ENCODE data around the gene PTGDR2.
A peak's percentile ranks its signal among the peaks of the same experiment; 100 is the strongest.

PTGDR2 gene

DNA sequence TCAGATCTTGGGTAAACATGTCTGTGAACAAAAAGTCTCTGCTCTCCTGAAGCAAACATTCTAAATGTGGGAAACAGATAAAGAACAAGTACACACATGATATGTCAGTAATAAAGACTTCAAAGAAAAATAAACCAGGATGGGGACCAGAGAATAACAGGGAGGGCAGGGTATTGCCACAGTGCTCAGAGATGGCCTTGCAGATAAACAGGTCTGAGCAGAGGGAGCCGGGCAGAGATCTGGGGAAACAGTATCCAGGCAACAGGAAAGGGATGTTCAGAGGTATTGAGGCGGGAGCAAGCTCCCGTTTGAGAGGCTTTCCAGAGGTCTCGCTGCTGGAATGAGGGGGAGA lies 10.9 kb downstream of the PTGDR2 start:
- TF ChIP-seq GATA3 (IDR thresholded peaks at IDR 0.05; ENCODE audit: low read depth, low read length) (no peak; the same call in 1 of the 2 replicates), GATA2 (IDR thresholded peaks at IDR 0.05; ENCODE audit: low read depth, low read length) (peak; percentile 92)

DNA sequence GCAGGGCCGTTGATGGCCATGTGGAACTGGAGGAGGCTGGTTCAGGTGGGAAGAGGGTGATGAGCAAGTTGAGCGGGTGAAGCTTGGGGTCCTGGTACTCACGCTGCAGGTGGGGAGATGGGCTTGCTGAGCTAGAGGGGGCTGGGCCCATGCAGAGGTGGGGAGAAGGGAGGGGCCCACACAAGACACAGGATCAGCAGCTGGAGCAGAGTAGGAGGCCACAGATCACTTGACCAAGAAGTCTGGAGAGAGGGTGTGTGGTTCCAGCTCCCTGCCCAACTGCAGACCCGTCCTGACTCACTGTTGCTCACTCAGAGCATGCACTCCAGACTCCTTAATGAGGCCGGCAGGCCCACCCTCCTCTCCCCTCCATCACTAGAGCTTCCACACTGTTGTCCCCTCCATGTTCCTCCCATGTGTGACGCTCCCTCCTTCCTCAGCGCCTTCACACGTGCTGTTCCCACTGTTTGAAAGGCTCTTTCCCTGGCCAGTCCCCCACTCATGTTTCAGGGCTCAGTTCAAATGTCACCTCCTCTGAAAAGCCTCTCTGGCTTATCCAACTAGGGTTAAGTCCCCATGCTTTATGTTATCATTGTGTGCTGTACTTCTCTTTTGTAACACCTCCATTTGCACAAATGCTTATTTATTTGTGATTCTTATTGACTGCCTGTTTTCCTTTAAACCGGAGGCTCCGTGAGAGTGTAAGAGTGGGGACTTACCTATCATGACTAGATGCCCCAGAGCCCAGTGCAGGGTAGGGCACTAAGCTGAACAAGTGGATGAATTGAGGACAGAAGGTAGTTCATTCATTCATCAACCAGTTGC lies 11.5 kb downstream of the PTGDR2 start:
- TF ChIP-seq GATA3 (IDR thresholded peaks at IDR 0.05; ENCODE audit: low read depth, low read length) (no peak), GATA2 (IDR thresholded peaks at IDR 0.05; ENCODE audit: low read depth, low read length) (no peak)

DNA sequence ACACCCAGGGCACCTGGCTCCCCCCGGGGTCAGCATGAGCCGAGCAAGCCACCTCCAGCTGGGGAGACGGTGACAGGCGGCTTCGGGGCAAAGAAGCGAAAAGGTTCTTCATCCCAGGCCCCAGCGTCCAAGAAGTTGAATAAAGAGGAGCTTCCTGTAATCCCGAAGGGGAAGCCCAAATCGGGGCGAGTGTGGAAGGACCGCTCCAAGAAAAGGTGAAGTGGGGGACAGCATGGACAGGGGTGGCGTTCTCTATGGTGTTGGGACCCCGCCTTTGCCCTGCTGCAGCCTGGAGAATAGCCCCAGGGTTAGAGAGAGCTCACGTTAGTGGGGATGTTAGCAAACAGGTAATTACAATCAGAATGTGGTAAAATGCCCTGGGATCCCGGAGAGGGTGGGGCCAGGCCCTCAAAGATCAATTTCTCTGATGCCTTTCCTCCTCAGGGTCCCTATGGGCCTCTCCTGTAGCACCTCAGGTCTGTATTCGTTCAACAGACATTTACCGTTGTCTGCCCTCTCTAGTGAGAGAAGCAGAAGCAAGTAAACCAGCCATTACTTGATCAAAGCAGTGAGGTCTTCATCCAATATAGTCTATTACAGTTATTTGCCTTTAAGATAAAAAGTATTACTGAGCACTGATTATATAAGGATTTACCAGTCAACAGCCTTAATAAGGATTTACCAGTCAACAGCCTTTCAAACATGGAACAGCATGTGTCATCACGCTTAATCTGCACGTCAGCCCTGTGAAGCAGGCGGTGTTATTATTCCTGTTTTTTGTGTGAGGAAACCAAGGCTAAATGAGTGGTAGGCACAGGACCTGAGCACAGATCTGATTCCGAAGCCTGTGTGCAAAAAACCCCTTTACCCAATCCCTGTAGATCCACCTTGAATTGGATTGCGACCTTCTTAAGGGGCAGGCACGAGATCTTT lies 12.8 kb downstream of the PTGDR2 start:
- TF ChIP-seq GATA3 (IDR thresholded peaks at IDR 0.05; ENCODE audit: low read depth, low read length) = no peak
- TF ChIP-seq GATA2 (IDR thresholded peaks at IDR 0.05; ENCODE audit: low read depth, low read length) = no peak

DNA sequence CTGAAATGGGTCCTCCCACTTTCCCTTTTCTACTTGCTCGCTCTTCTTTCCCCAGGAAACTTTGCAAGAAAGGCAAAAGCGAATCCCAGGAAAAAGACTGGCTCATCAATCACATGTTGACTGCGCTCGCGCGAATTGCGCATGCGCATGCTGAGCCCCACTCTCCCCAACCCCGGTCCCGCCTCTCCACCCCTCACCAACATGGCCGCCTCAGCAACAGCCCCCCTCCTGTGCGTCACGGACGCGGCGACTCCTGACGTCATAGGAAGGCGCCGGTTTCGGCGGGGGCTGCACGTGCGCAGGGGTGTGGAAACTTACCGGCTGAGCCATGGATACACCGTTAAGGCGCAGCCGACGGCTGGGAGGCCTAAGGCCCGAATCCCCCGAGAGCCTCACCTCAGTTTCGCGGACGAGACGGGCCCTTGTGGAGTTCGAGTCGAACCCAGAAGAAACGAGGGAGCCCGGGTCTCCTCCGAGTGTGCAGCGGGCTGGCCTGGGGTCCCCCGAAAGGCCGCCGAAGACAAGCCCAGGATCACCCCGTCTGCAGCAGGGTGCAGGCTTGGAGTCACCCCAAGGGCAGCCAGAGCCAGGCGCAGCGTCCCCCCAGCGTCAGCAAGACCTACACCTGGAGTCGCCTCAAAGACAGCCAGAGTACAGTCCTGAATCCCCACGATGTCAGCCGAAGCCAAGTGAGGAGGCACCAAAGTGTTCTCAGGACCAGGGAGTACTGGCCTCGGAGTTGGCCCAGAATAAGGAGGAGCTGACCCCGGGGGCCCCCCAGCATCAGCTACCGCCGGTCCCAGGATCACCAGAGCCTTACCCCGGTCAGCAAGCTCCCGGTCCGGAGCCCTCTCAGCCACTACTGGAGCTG lies 13.7 kb downstream of the PTGDR2 start, which contains the start of gene CCDC86:
Gene CCDC86 (plus strand): TSS at position 317 of the 871 bp plus-strand sequence. CDS start 12 bp downstream, at position 329.
- TF ChIP-seq GATA3 (IDR thresholded peaks at IDR 0.05; ENCODE audit: low read depth, low read length) = no peak
- no peak for TF ChIP-seq GATA2 (IDR thresholded peaks at IDR 0.05; ENCODE audit: low read depth, low read length)

DNA sequence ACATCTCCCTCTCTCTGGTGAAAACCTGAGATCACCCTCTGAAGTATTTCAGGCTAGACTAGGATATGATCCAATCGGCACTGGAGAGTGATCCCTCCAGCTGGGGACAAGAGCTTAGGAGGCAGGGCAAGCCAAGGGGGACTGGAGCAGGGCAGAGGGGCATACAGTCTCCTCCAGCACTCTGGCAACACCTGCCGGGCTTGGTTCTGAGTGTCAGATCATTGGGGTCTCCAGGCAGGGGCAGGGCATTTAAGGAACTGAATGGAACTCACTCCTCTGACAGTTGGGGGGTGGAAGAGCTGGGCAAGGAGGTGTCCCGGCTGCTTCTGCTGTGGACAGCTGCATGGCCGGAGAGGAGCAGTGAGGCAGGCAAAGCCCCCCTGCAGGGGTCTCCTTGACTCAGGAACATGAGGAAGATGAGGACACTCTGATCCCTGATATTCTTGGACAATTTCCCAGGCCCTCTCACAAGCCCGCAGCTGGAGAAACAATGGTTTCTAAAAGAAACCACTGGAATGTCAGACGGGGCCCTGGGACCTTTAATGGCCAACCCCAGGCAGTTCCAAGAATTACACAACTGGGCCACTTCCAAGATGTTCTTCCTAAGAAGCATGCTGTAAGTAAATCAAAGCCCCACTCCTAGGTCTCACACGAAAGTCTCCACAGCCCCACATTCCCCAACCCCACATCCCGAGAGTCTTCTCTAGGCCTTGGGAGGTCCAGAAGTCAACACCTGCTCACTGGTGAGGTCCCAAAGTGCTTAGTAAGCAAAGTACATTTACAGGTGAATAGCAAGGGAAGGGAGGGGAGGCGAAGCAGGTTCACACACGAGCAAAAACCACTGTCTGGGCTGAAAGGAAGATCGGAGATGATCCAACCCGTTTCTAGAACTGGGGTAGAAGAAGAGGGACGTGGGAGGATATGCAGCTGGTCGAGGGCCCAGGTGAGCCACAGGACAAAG lies 15.0 kb downstream of the PTGDR2 start:
- TF ChIP-seq GATA3 (IDR thresholded peaks at IDR 0.05; ENCODE audit: low read depth, low read length) = no peak
- no peak for TF ChIP-seq GATA2 (IDR thresholded peaks at IDR 0.05; ENCODE audit: low read depth, low read length)

DNA sequence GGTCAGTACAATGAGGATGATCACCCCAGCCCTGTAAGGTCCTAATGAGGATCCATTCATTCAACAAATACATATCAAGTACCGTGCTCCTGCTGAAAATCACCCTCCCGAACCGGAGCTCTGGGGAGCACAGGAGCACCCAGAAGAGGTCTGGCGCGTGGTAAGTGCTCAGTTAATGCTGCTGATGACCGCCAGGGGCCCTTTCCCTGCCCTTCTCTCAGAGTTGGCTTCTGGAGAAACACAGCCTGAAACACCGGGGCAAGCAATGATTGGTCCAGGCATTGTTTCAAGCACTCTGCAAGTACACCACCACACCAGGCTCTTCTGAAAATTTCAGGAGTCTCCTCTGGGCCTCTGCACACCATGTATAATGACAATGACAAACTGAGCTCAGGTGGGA lies 17.6 kb downstream of the PTGDR2 start:
- TF ChIP-seq GATA3 (IDR thresholded peaks at IDR 0.05; ENCODE audit: low read depth, low read length) = no peak
- TF ChIP-seq GATA2 (IDR thresholded peaks at IDR 0.05; ENCODE audit: low read depth, low read length) = no peak

DNA sequence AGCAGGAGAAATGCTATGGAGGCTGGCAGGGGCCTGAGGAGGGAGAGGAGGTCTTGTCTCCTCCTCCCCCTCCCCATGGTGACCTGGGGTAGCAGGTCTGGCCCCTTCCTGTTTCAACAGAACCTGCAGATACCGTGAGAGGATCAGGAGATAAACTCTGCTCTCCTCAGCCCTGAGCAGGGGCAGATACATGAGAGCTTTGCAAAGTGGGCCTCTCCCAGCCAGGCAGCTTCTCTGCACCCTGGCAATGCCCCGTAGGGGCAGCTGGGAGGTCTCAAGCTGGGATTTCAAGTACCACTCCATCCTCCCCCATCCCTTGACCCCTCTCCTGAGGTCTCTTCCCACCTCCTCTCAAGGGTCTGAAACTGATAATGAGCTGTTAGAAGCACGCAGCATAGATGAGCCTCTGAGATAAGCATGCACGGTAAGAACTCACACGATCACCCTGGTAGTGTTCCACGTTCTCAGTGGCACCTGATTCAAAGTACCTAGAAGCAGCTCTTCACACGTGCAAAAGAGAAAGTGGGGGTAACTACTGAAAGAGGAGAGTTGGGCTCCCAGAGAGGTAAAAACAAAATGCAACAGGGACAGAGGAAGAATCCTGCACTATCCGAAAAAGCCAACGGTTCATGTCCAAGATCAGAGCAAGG lies 18.8 kb downstream of the PTGDR2 start:
- no peak for TF ChIP-seq GATA3 (IDR thresholded peaks at IDR 0.05; ENCODE audit: low read depth, low read length)

DNA sequence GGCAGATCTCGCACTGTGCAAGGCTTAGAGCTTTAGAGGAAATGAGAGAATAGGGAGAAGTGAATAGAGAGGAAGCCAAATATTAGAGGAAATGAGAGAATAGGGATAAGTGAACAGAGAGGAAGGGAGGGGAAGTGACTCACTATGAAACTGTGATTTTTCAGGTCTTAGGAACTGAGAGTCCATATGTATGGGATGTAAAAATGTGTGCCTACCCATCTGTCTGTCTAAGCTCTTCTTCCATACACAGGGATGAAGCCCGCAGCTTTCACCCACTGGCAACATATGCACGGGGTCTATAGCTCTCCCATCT lies 20.3 kb downstream of the PTGDR2 start:
- TF ChIP-seq GATA3 (IDR thresholded peaks at IDR 0.05; ENCODE audit: low read depth, low read length) = no peak
- TF ChIP-seq GATA2 (IDR thresholded peaks at IDR 0.05; ENCODE audit: low read depth, low read length) = no peak

DNA sequence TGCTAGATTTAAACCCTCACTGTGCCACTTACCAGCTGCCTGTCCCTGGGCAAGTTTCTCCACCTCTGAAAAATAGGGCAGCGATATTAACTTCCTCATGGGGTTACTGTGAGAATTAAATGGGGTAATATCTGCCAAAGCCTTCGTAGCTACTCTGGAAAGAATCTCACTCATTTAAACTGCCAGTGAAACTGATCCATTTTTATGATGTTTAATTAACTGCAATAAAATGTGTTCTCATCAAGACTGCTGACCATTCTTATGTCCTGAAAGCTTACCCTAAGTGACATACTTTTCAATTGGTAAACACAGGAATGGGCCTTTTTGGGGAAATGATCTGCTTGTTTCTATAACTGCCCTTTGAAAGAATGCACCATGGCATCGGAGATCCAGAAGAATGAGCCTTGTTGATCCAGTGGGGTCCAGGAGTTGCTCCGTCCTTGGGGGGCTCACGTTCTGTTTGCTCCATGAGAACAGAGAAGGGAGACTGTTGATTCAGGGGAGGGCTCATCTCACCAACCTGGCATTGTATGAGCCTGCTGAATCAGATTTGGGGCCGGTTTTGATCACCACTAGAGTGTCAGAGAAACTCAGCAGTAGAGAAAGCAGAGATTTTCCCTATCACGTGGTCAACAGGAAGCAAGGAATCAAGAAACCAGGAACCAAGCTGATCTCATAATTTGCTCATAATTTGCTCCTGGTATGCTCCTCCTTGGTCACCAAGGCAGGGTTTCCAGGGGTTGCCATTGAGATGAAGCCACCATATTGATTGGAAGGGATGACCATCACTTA lies 20.8 kb downstream of the PTGDR2 start:
- TF ChIP-seq GATA2 (IDR thresholded peaks at IDR 0.05; ENCODE audit: low read depth, low read length) = no peak

DNA sequence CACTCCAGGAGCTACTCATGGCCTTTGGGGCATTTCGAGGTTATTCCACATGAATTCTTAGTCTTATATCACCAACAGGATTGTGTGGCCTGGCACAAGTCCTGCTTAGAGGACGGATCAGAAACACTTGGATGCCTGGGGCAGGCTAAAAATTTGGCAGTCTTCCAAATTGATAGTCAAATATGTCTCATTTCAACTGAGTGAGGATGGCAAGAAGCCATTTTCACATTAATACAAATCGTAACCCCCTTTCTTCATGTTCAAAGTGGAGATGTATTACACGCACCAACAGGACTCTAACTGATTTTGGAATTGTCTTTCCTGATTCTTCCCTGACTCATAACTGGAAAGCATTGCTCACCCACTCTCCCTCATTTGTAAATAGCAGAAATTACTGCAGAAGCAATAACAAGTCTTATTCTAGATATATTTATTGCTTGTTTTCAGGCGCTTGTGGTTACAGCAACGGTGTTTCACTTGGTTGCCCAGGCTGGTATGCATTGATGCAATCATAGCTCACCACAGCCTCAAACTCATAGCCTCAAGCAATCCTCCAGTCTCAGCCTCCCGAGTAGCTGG lies 24.2 kb downstream of the PTGDR2 start:
- TF ChIP-seq GATA2 (IDR thresholded peaks at IDR 0.05; ENCODE audit: low read depth, low read length) = no peak

DNA sequence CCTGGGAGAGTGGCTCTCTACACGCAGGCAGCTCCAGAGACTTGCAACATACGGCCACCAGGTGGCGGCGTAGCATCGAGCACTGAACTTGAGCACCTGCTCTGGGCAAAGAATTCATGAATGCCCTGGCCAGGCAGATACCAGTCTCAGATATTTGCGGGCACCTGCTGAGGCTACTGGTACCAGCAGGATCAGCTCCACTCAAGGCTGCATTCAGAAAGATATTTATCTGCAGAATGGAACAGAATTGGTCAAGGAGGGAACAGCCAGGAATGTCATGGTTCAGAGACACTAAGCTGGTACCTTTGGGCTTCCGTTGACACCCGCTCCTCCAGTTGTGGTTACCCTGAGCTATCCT lies 24.6 kb downstream of the PTGDR2 start:
- TF ChIP-seq GATA2 (IDR thresholded peaks at IDR 0.05; ENCODE audit: low read depth, low read length) (peak; percentile 60), GATA3 (IDR thresholded peaks at IDR 0.05; ENCODE audit: low read depth, low read length) (no peak)
